IMR-90 (cell line): Measurements from ENCODE around the gene TATDN2. TPM values are rescaled to one million over a fixed set of nuclear protein-coding genes. Genes with fewer than 3 reads are reported as not detected.

Experiments used
- ATAC-seq: fragments of 200-7000 bp; cut with Tn5 transposase; 2 replicates; pipeline ENCODE4 v1.9.1; 2020; ENCODE audit warnings: low read depth, mild to moderate bottlenecking, moderate library complexity
- BruUV-seq: library from RNA; stranded (reverse); fragments of 400-500 nt; replicated peaks from 2 replicates; lab custom pipeline; 2021; lab: Mats Ljungman, UMichigan
- CTCF ChIA-PET: fragments of 300-600 bp; formaldehyde crosslinking; extraction: SDS; loops from one replicate; lab custom pipeline; 2021; ENCODE audit warnings: antibody characterized with exemption; lab: Yijun Ruan, JAX
- POLR2A ChIA-PET: fragments of 300-600 bp; sonication (Branson Sonifier 250); formaldehyde crosslinking; loops from one replicate; lab custom pipeline; 2022; ENCODE audit warnings: antibody characterized with exemption; ENCODE audit not compliant: unreplicated experiment; lab: Charles Lee
- DNase-seq: peaks from one replicate; pipeline ENCODE4 v3.0.0; 2013
- H2AFZ ChIP-seq: replicated peaks from 2 replicates; pipeline ENCODE3; 2013; ENCODE audit warnings: low read length, mild to moderate bottlenecking; ENCODE audit not compliant: poor library complexity
- H2AK5ac ChIP-seq: 2 replicates; pipeline ENCODE4 v1.6.1; 2013; ENCODE audit warnings: low read depth, low read length, inconsistent platforms
- H2AK9ac ChIP-seq: replicated peaks from 2 replicates; pipeline ENCODE3; 2013; ENCODE audit warnings: mild to moderate bottlenecking, low read depth, low read length, moderate library complexity; ENCODE audit not compliant: poor library complexity
- H2BK120ac ChIP-seq: 2 replicates; pipeline ENCODE4 v1.6.1; 2013; ENCODE audit warnings: low read depth, low read length, inconsistent platforms
- H2BK15ac ChIP-seq: 3 replicates; pipeline ENCODE4 v1.6.1; 2013; ENCODE audit warnings: low read depth, low read length, inconsistent platforms
- H2BK20ac ChIP-seq: 2 replicates; pipeline ENCODE4 v1.6.1; 2013; ENCODE audit warnings: low read depth, mild to moderate bottlenecking, inconsistent platforms, low read length, moderate library complexity
- H2BK5ac ChIP-seq: 2 replicates; pipeline ENCODE4 v1.6.1; 2013; ENCODE audit warnings: mild to moderate bottlenecking, low read depth, low read length, inconsistent platforms; ENCODE audit not compliant: poor library complexity, severe bottlenecking
- H3K14ac ChIP-seq: replicated peaks from 2 replicates; pipeline ENCODE4 v1.6.1; 2013; ENCODE audit warnings: low read depth, low read length, inconsistent platforms
- H3K18ac ChIP-seq: 2 replicates; pipeline ENCODE4 v1.6.1; 2013; ENCODE audit warnings: low read depth, low read length, control low read depth
- H3K23ac ChIP-seq: 2 replicates; pipeline ENCODE4 v1.6.1; 2013; ENCODE audit warnings: low read depth, low read length, inconsistent platforms
- H3K27ac ChIP-seq: 2 replicates; pipeline ENCODE4 v1.5.1; 2013; ENCODE audit warnings: mild to moderate bottlenecking, control low read depth, low read length; ENCODE audit not compliant: insufficient read depth
- H3K27me3 ChIP-seq: 2 replicates; pipeline ENCODE4 v1.6.1; 2013; ENCODE audit warnings: low read length; ENCODE audit not compliant: control insufficient read depth, insufficient read depth
- H3K36me3 ChIP-seq: 2 replicates; pipeline ENCODE4 v1.6.1; 2013; ENCODE audit warnings: low read length, mixed read lengths; ENCODE audit not compliant: control insufficient read depth, insufficient read depth
- H3K4ac ChIP-seq: 2 replicates; pipeline ENCODE4 v1.6.1; 2013; ENCODE audit warnings: low read depth, low read length, inconsistent platforms
- H3K4me1 ChIP-seq: 2 replicates; pipeline ENCODE4 v1.6.1; 2013; ENCODE audit warnings: low read length, mixed read lengths; ENCODE audit not compliant: control insufficient read depth, insufficient read depth
- H3K4me2 ChIP-seq: 2 replicates; pipeline ENCODE4 v1.6.1; 2013; ENCODE audit warnings: low read depth, mild to moderate bottlenecking, control low read depth, low read length, moderate library complexity
- H3K4me3 ChIP-seq: 2 replicates; pipeline ENCODE4 v1.5.1; 2013; ENCODE audit warnings: low read depth, mild to moderate bottlenecking, control low read depth, low read length, moderate library complexity; ENCODE audit not compliant: insufficient read depth
- H3K56ac ChIP-seq: 2 replicates; pipeline ENCODE4 v1.6.1; 2013; ENCODE audit warnings: low read length, inconsistent platforms; ENCODE audit not compliant: insufficient read depth; ENCODE audit errors: extremely low read depth
- H3K79me1 ChIP-seq, 2 experiments: 2 replicates each; pipeline ENCODE4 v1.6.1; 2013; ENCODE audit warnings: low read length in 2 of 2, inconsistent platforms in 1 of 2, low read depth in 1 of 2
- H3K9ac ChIP-seq: 2 replicates; pipeline ENCODE4 v1.6.1; 2013; ENCODE audit warnings: low read depth, low read length, control low read depth
- H3K9me1 ChIP-seq: 2 replicates; pipeline ENCODE4 v1.6.1; 2013; ENCODE audit warnings: low read length, inconsistent platforms; ENCODE audit not compliant: insufficient read depth
- H3K9me3 ChIP-seq: 2 replicates; pipeline ENCODE4 v1.6.1; 2013; ENCODE audit warnings: low read length; ENCODE audit not compliant: control insufficient read depth, insufficient read depth
- H4K20me1 ChIP-seq: 2 replicates; pipeline ENCODE4 v1.6.1; 2013; ENCODE audit warnings: low read length, inconsistent platforms; ENCODE audit not compliant: insufficient read depth
- H4K5ac ChIP-seq: 2 replicates; pipeline ENCODE4 v1.6.1; 2013; ENCODE audit warnings: mild to moderate bottlenecking, low read depth, low read length, control low read depth
- H4K8ac ChIP-seq, 2 experiments: 2 replicates each; pipeline ENCODE4 v1.6.1; 2013; ENCODE audit warnings: low read depth in 2 of 2, low read length in 2 of 2, control low read depth in 1 of 2, inconsistent platforms in 1 of 2
- H4K91ac ChIP-seq: 2 replicates; pipeline ENCODE4 v1.6.1; 2013; ENCODE audit warnings: low read depth, low read length, inconsistent platforms; ENCODE audit not compliant: insufficient read depth
- CEBPB ChIP-seq: IDR thresholded peaks from 2 replicates; pipeline ENCODE4 v1.6.1; 2012; ENCODE audit warnings: low read depth, low read length, improper control_type of control experiment
- CHD1 ChIP-seq: IDR thresholded peaks from 2 replicates; pipeline ENCODE4 v1.6.1; 2012; ENCODE audit warnings: low read depth, low read length, improper control_type of control experiment
- CTCF ChIP-seq: conservative IDR thresholded peaks from 2 replicates; pipeline ENCODE4 v1.5.1; 2012; ENCODE audit warnings: mild to moderate bottlenecking, low read depth, low read length, improper control_type of control experiment
- ELK1 ChIP-seq: fragments of 150-350 bp; IDR thresholded peaks from 2 replicates; pipeline ENCODE4 v1.6.1; 2016; ENCODE audit warnings: low read depth, mild to moderate bottlenecking, low read length, moderate library complexity, borderline replicate concordance
- MAZ ChIP-seq: IDR thresholded peaks from 2 replicates; pipeline ENCODE4 v1.6.1; 2012; ENCODE audit warnings: low read depth, mild to moderate bottlenecking, low read length, improper control_type of control experiment, moderate library complexity, borderline replicate concordance
- MXI1 ChIP-seq: IDR thresholded peaks from 2 replicates; pipeline ENCODE4 v1.6.1; 2012; ENCODE audit warnings: low read depth, mild to moderate bottlenecking, low read length, moderate library complexity, borderline replicate concordance
- RAD21 ChIP-seq: IDR thresholded peaks from 2 replicates; pipeline ENCODE4 v1.6.1; 2012; ENCODE audit warnings: low read length, improper control_type of control experiment
- RFX5 ChIP-seq: IDR thresholded peaks from 2 replicates; pipeline ENCODE4 v1.8.0; 2012; ENCODE audit warnings: low read depth, mild to moderate bottlenecking, low read length, moderate library complexity
- SMC3 ChIP-seq: fragments of 150-350 bp; IDR thresholded peaks from 2 replicates; pipeline ENCODE4 v1.6.1; 2016; ENCODE audit warnings: low read depth, mild to moderate bottlenecking, antibody characterized with exemption, low read length, moderate library complexity
- USF2 ChIP-seq: fragments of 150-350 bp; IDR thresholded peaks from 2 replicates; pipeline ENCODE4 v1.6.1; 2017; ENCODE audit warnings: mild to moderate bottlenecking, antibody characterized with exemption, low read length, low read depth
- WGBS, 2 experiments: methylation state at CpG; one replicate each; pipeline versions ENCODE4 v1.1.5 to v1.1.7; 2013; ENCODE audit warnings: missing lambda C conversion rate in 2 of 2; ENCODE audit not compliant: insufficient read length in 1 of 2; ENCODE audit errors: extremely low coverage in 2 of 2; 5-methylcytosine and 5-hydroxymethylcytosine counted together
- dilution Hi-C: fragments of 300-500 bp; cut with HindIII; formaldehyde crosslinking; loops from one replicate; pipeline ENCODE4 v1.14.3; 2018; ENCODE audit warnings: low sequenced_read_pairs; ENCODE audit not compliant: unreplicated experiment
- in situ Hi-C: fragments of 300-500 bp; cut with MboI; formaldehyde crosslinking; loops from 3 replicates; pipeline ENCODE4 v1.14.3; 2019; ENCODE audit warnings: low sequenced_read_pairs, inconsistent platforms, mixed read lengths
- intact Hi-C: fragments of 100-400 bp; cut with micrococcal nuclease; formaldehyde crosslinking; loops from 2 replicates; pipeline ENCODE4 v1.10.0; 2022
- polyA plus RNA-seq, 3 experiments: library from polyadenylated mRNA; depleted of rRNA; stranded (reverse); fragments of >200 nt; gene quantifications; 2 replicates each; pipeline ENCODE4 v1.2.3, GENCODE V29; 2012; ENCODE audit warnings: low replicate concordance in 1 of 3
- total RNA-seq: library from RNA; depleted of rRNA; stranded (reverse); fragments of >200 nt; gene quantifications from 2 replicates; pipeline ENCODE4 v1.2.3, GENCODE V29; 2012

Gene TATDN2
- total and polyA plus RNA-seq, 2 of the 4 experiments (the other 2 are of a cell fraction), result 9.0 to 18.8 TPM

- no peak overlapping the region for H3K9ac ChIP-seq
- TF ChIP-seq RAD21, result no peak
- TF ChIP-seq MAZ, result no peak
- no peak for TF ChIP-seq CEBPB
- TF ChIP-seq SMC3, result no peak
- no peak for TF ChIP-seq MXI1
- TF ChIP-seq USF2, result no peak
- TF ChIP-seq RFX5, result no peak
- TF ChIP-seq ELK1, result no peak
- TF ChIP-seq CHD1, result no peak
- no peak for TF ChIP-seq CTCF
- H3K9me1 ChIP-seq, result 0 out of 2 replicates have a peak, but pooled peaks cover 3% of the 10 kb centered on the region
- H3K56ac ChIP-seq, result no peak overlapping the region
- no peak overlapping the region for H2BK5ac ChIP-seq
- ChIA-PET POLR2A (no interaction called here), CTCF (no interaction called here)
- no peak overlapping the region for H4K5ac ChIP-seq
- H3K27ac ChIP-seq, result no peak overlapping the region
- in situ Hi-C loops (no loop called here), dilution Hi-C loops (no loop called here), intact Hi-C loops (loop anchor here (10.0 kb wide), 1 partner anchor 437 kb away; the partner anchor contains the start of gene RPUSD3)
- no peak overlapping the region for H2AK5ac ChIP-seq
- no peak overlapping the region for H2BK20ac ChIP-seq
- H3K18ac ChIP-seq, result no peak overlapping the region
- H4K20me1 ChIP-seq, result peaks cover 10% of the 10 kb centered on the region; the same call in 1 of the 2 replicates
- no peak overlapping the region for H4K8ac ChIP-seq
- peaks cover 40% of the 10 kb centered on the region for H3K36me3 ChIP-seq
- H3K23ac ChIP-seq, result no peak overlapping the region
- H2BK120ac ChIP-seq, result no peak overlapping the region
- no peak overlapping the region for H3K14ac ChIP-seq
- H2BK15ac ChIP-seq, result no peak overlapping the region
- DNase-seq (peak; percentile 51), ATAC-seq (peak; percentile 50; the same call in 1 of the 2 replicates)
- peaks cover 16 to 22% of the 10 kb centered on the region in 2 experiments for H3K79me1 ChIP-seq
- no TSS peak for BruUV-seq
- no peak overlapping the region for H3K4ac ChIP-seq
- no peaks in the 10 kb centered on the region for H3K9me3 ChIP-seq
- H3K4me2 ChIP-seq, result no peak overlapping the region
- no peaks in the 10 kb centered on the region for H3K4me1 ChIP-seq
- no peaks in the 10 kb centered on the region for H3K27me3 ChIP-seq
- no peak overlapping the region for H4K91ac ChIP-seq
- WGBS, 2 experiments, result no CpG with 5 or more reads among the region's 5 CpGs
- H2AFZ ChIP-seq, result no peak overlapping the region
- H3K4me3 ChIP-seq, result no peak overlapping the region
- no peak overlapping the region for H2AK9ac ChIP-seq
These were observed 33.7 kb downstream of the TATDN2 start for GRCh38 chr3:10281951-10282350.
